H1 (cell line): ENCODE data around the gene ZNF362. TPM values are rescaled to one million over a fixed set of nuclear protein-coding genes. Genes with fewer than 3 reads are reported as not detected.

Source experiments
- CTCF ChIA-PET: fragments of 300-600 bp; sonication (Branson Sonifier 250); formaldehyde crosslinking; loops from one replicate; lab custom pipeline; 2021; ENCODE audit not compliant: partially characterized antibody; lab: Charles Lee
- POLR2A ChIA-PET: fragments of 300-600 bp; sonication (Branson Sonifier 250); formaldehyde crosslinking; loops from one replicate; lab custom pipeline; 2021; ENCODE audit warnings: inconsistent platforms; ENCODE audit not compliant: partially characterized antibody; lab: Charles Lee
- DNase-seq, 2 experiments: peaks; one replicate each; pipeline versions ENCODE4 v3.0.0 to v3.0.0-alpha.2; 2010 to 2022; ENCODE audit warnings: low spot score in 2 of 2, low read depth in 1 of 2, mixed read lengths in 1 of 2
- FAIRE-seq: peaks from 2 replicates; lab custom pipeline; 2011; peaks lifted over from hg19 to GRCh38; lab: Jason Lieb, UNC
- H2AFZ ChIP-seq: 2 replicates; pipeline ENCODE4 v1.8.1; 2012; ENCODE audit warnings: low read length, inconsistent platforms
- H2AK5ac ChIP-seq: 2 replicates; pipeline ENCODE4 v1.6.1; 2013; ENCODE audit warnings: low read depth, low read length
- H2BK120ac ChIP-seq: replicated peaks from 2 replicates; pipeline ENCODE3; 2013; ENCODE audit warnings: low read depth, low read length, inconsistent platforms
- H2BK12ac ChIP-seq: 2 replicates; pipeline ENCODE4 v1.6.1; 2013; ENCODE audit warnings: low read depth, low read length
- H2BK15ac ChIP-seq: 2 replicates; pipeline ENCODE4 v1.6.1; 2013; ENCODE audit warnings: low read length
- H2BK20ac ChIP-seq: 2 replicates; pipeline ENCODE4 v1.6.1; 2013; ENCODE audit warnings: low read length
- H2BK5ac ChIP-seq: 2 replicates; pipeline ENCODE4 v1.6.1; 2013; ENCODE audit warnings: low read depth, low read length
- H3K14ac ChIP-seq: 2 replicates; pipeline ENCODE4 v1.6.1; 2013; ENCODE audit warnings: inconsistent platforms; ENCODE audit not compliant: insufficient read length
- H3K18ac ChIP-seq: 2 replicates; pipeline ENCODE4 v1.6.1; 2013; ENCODE audit warnings: low read length; ENCODE audit errors: extremely low read depth
- H3K23ac ChIP-seq: 2 replicates; pipeline ENCODE4 v1.6.1; 2013; ENCODE audit warnings: inconsistent platforms; ENCODE audit not compliant: insufficient read length
- H3K23me2 ChIP-seq: 2 replicates; pipeline ENCODE4 v1.6.1; 2013; ENCODE audit warnings: low read depth, low read length
- H3K27ac ChIP-seq: 2 replicates; pipeline ENCODE4 v1.6.1; 2011; ENCODE audit warnings: low read depth, low read length, inconsistent platforms
- H3K27me3 ChIP-seq, 4 experiments: replicated peaks in 1 of 4; 1 replicate in 1 of 4; 2 replicates in 3 of 4; pipeline versions ENCODE4 v1.6.1 to v1.8.1; 2011 to 2013; ENCODE audit warnings: low read length in 3 of 4, mild to moderate bottlenecking in 3 of 4, inconsistent platforms in 2 of 4, mixed read lengths in 2 of 4, moderate library complexity in 1 of 4; ENCODE audit not compliant: control insufficient read depth in 3 of 4, insufficient read depth in 3 of 4; ENCODE audit errors: extremely low read depth in 1 of 4
- H3K36me3 ChIP-seq, 4 experiments: 2 replicates each; pipeline versions ENCODE4 v1.6.1 to v1.8.1; 2011 to 2013; ENCODE audit warnings: mild to moderate bottlenecking in 4 of 4, low read length in 3 of 4, moderate library complexity in 2 of 4, control low read depth in 1 of 4, inconsistent platforms in 1 of 4; ENCODE audit not compliant: insufficient read depth in 4 of 4, control insufficient read depth in 2 of 4
- H3K4ac ChIP-seq: replicated peaks from 2 replicates; pipeline ENCODE3; 2013; ENCODE audit warnings: low read length, low read depth, mixed read lengths, inconsistent platforms; ENCODE audit not compliant: insufficient read length
- H3K4me1 ChIP-seq, 4 experiments: replicated peaks in 1 of 4; 1 replicate in 1 of 4; 2 replicates in 3 of 4; pipeline versions ENCODE4 v1.6.1 to v1.8.1; 2011 to 2013; ENCODE audit warnings: low read length in 3 of 4, inconsistent platforms in 2 of 4, mixed read lengths in 1 of 4; ENCODE audit not compliant: insufficient read depth in 4 of 4, control insufficient read depth in 3 of 4
- H3K4me2 ChIP-seq, 2 experiments: 2 replicates each; pipeline versions ENCODE4 v1.6.1 to v1.8.1; 2011 to 2013; ENCODE audit warnings: low read depth in 2 of 2, low read length in 2 of 2, control low read depth in 1 of 2, inconsistent platforms in 1 of 2, mild to moderate bottlenecking in 1 of 2; ENCODE audit not compliant: insufficient read depth in 1 of 2
- H3K4me3 ChIP-seq, 4 experiments: fragments of 200-600, 300-600 bp in 1 of 4; sonication (generic), shearing (Covaris generic), sonication (Bioruptor Twin) in 1 of 4; 2 replicates each; pipeline versions ENCODE4 v1.5.1 to v1.8.1; 2011 to 2016; ENCODE audit warnings: low read length in 4 of 4, low read depth in 3 of 4, control low read depth in 2 of 4, inconsistent platforms in 2 of 4, mild to moderate bottlenecking in 2 of 4, mixed read lengths in 1 of 4, moderate library complexity in 1 of 4; ENCODE audit not compliant: insufficient read depth in 2 of 4; ENCODE audit errors: extremely low read depth in 1 of 4
- H3K56ac ChIP-seq: replicated peaks from 2 replicates; pipeline ENCODE3; 2013; ENCODE audit warnings: low read depth, mild to moderate bottlenecking, mixed read lengths, low read length, inconsistent platforms; ENCODE audit not compliant: insufficient read length
- H3K79me1 ChIP-seq: 2 replicates; pipeline ENCODE4 v1.6.1; 2013; ENCODE audit warnings: low read depth, low read length, control low read depth
- H3K79me2 ChIP-seq, 2 experiments: 2 replicates each; pipeline versions ENCODE4 v1.6.1 to v1.8.1; 2012 to 2013; ENCODE audit warnings: low read length in 2 of 2, mild to moderate bottlenecking in 2 of 2, inconsistent platforms in 1 of 2; ENCODE audit not compliant: insufficient read depth in 2 of 2, control insufficient read depth in 1 of 2
- H3K9ac ChIP-seq, 4 experiments: replicated peaks in 1 of 4; 1 replicate in 1 of 4; 2 replicates in 3 of 4; pipeline versions ENCODE4 v1.6.1 to v1.8.1; 2011 to 2013; ENCODE audit warnings: low read depth in 3 of 4, low read length in 3 of 4, control low read depth in 2 of 4, mild to moderate bottlenecking in 2 of 4, moderate library complexity in 2 of 4, inconsistent platforms in 1 of 4; ENCODE audit errors: extremely low read depth in 1 of 4
- H3K9me3 ChIP-seq, 2 experiments: 2 replicates each; pipeline versions ENCODE4 v1.6.1 to v1.8.1; 2012 to 2013; ENCODE audit warnings: mild to moderate bottlenecking in 2 of 2, moderate library complexity in 2 of 2, control low read depth in 1 of 2, inconsistent platforms in 1 of 2, low read depth in 1 of 2, low read length in 1 of 2, mixed read lengths in 1 of 2; ENCODE audit not compliant: insufficient read depth in 2 of 2
- H4K20me1 ChIP-seq, 2 experiments: replicated peaks in 1 of 2; 2 replicates each; pipeline versions ENCODE3 to v1.8.1; 2011 to 2013; ENCODE audit warnings: inconsistent platforms in 2 of 2, low read length in 2 of 2, mild to moderate bottlenecking in 1 of 2; ENCODE audit not compliant: insufficient read depth in 2 of 2, control insufficient read depth in 1 of 2
- H4K5ac ChIP-seq: 2 replicates; pipeline ENCODE4 v1.6.1; 2013; ENCODE audit warnings: low read length, low read depth, mixed read lengths, inconsistent platforms; ENCODE audit not compliant: insufficient read length
- H4K8ac ChIP-seq: 2 replicates; pipeline ENCODE4 v1.8.0; 2013; ENCODE audit warnings: mild to moderate bottlenecking, moderate library complexity, low read length, inconsistent platforms; ENCODE audit not compliant: insufficient read depth; ENCODE audit errors: extremely low read depth
- H4K91ac ChIP-seq: replicated peaks from 2 replicates; pipeline ENCODE3; 2013; ENCODE audit warnings: low read length, mixed read lengths, inconsistent platforms; ENCODE audit not compliant: insufficient read length
- ATF3 ChIP-seq: IDR thresholded peaks from 2 replicates; pipeline ENCODE4 v1.6.1; 2011; ENCODE audit warnings: low read depth, mild to moderate bottlenecking, low read length; ENCODE audit not compliant: insufficient read depth
- CTCF ChIP-seq, 3 experiments: IDR thresholded peaks; 1 replicate in 2 of 3; 2 replicates in 1 of 3; pipeline versions ENCODE4 v1.5.1 to v1.6.1; 2011; ENCODE audit warnings: low read length in 3 of 3, mild to moderate bottlenecking in 3 of 3, inconsistent platforms in 2 of 3, low read depth in 1 of 3, moderate library complexity in 1 of 3; ENCODE audit not compliant: insufficient read depth in 1 of 3; ENCODE audit errors: control extremely low read depth in 1 of 3
- GABPA ChIP-seq: IDR thresholded peaks from 2 replicates; pipeline ENCODE4 v1.6.1; 2011; ENCODE audit warnings: mild to moderate bottlenecking, low read length, moderate library complexity, borderline replicate concordance; ENCODE audit not compliant: insufficient read depth
- KDM1A ChIP-seq: fragments of 200-600, 300-600 bp; sonication (generic); IDR thresholded peaks from 2 replicates; pipeline ENCODE4 v1.7.1; 2016; ENCODE audit warnings: mild to moderate bottlenecking, low read length, borderline replicate concordance
- POLR2AphosphoS5 ChIP-seq: IDR thresholded peaks from 2 replicates; pipeline ENCODE4 v1.6.1; 2011; ENCODE audit warnings: low read depth, low read length
- RBBP5 ChIP-seq: IDR thresholded peaks from 2 replicates; pipeline ENCODE4 v1.7.1; 2012; ENCODE audit warnings: low read depth, mild to moderate bottlenecking, inconsistent platforms, low read length, moderate library complexity, borderline replicate concordance
- RFX5 ChIP-seq: IDR thresholded peaks from 2 replicates; pipeline ENCODE4 v1.6.1; 2011; ENCODE audit warnings: low read depth, low read length, improper control_type of control experiment, borderline replicate concordance
- RNF2 ChIP-seq: fragments of 200-900, 300-1000 bp; sonication (generic); IDR thresholded peaks from 2 replicates; pipeline ENCODE4 v1.7.1; 2016; ENCODE audit warnings: borderline replicate concordance, low read depth, mild to moderate bottlenecking, antibody characterized with exemption, low read length; ENCODE audit not compliant: poor library complexity, severe bottlenecking; ENCODE audit errors: missing control alignments
- SIN3A ChIP-seq, 2 experiments: IDR thresholded peaks in 1 of 2; conservative IDR thresholded peaks in 1 of 2; 2 replicates each; pipeline ENCODE4 v1.6.1; 2011 to 2012; ENCODE audit warnings: low read length in 2 of 2, improper control_type of control experiment in 1 of 2, low read depth in 1 of 2, mild to moderate bottlenecking in 1 of 2
- WGBS, 2 experiments: shearing (Covaris generic) in 1 of 2; methylation state at CpG; one replicate each; pipeline versions ENCODE4 v1.1.6 to v1.1.7; 2013 to 2015; ENCODE audit warnings: low lambda C conversion rate in 2 of 2, mixed read lengths in 2 of 2, inconsistent platforms in 1 of 2, low coverage in 1 of 2, missing lambda C conversion rate in 1 of 2; ENCODE audit not compliant: insufficient replicate concordance in 2 of 2, insufficient coverage in 1 of 2, insufficient read length in 1 of 2; ENCODE audit errors: extremely low coverage in 1 of 2, missing lambda C conversion rate in 1 of 2; 5-methylcytosine and 5-hydroxymethylcytosine counted together
- polyA plus RNA-seq, 7 experiments: library from polyadenylated mRNA; depleted of rRNA in 3 of 7; stranded (reverse) in 5 of 7; unstranded in 2 of 7; fragments of >200 nt in 5 of 7; fragments of 200-250 nt in 2 of 7; gene quantifications; 1 replicate in 5 of 7; 2 replicates in 1 of 7; 4 replicates in 1 of 7; pipeline versions ENCODE4 v1.2.1 to v1.2.3, GENCODE V29; 2011 to 2013; ENCODE audit warnings: missing spikeins in 2 of 7, mixed read lengths in 2 of 7
- total RNA-seq: library from RNA; stranded (reverse); fragmentation: NEBNext Ultra II Directional; extraction: Animal tissue kit (Norgen Biotek cat#: 25700); gene quantifications from 2 replicates; pipeline ENCODE4 v1.2.1, GENCODE V29; 2021

ZNF362 gene
- total and polyA plus RNA-seq, 2 of the 8 experiments (the other 6 are each of a cell fraction or from before 2014, with no cell fraction given) = 24.2 to 27.8 TPM

GRCh38 chr1:33228935-33229487 lies 27.3 kb upstream of the ZNF362 start:
- Histone ChIP-seq H3K9ac (no peak overlapping the region), H2BK12ac (no peak overlapping the region), H3K4me3 (no peak overlapping the region), H3K4ac (no peak overlapping the region), H3K4me1 (no peaks in the 10 kb centered on the region; a peak in 1 of 7 replicates), H3K27ac (no peak overlapping the region), H4K91ac (no peak overlapping the region), H2AFZ (no peak overlapping the region), H3K4me2 (no peak overlapping the region), H3K23ac (no peak overlapping the region), H2BK5ac (no peak overlapping the region), H3K36me3 (no peaks in the 10 kb centered on the region), H2BK15ac (no peak overlapping the region), H2AK5ac (no peak overlapping the region), H3K9me3 (no peaks in the 10 kb centered on the region), H2BK20ac (no peak overlapping the region), H4K5ac (no peak overlapping the region), H2BK120ac (no peak overlapping the region), H3K56ac (no peak overlapping the region), H3K14ac (no peak overlapping the region), H3K23me2 (no peaks in the 10 kb centered on the region), H3K79me1 (no peaks in the 10 kb centered on the region), H3K79me2 (no peaks in the 10 kb centered on the region), H4K8ac (no peak overlapping the region), H4K20me1 (no peaks in the 10 kb centered on the region), H3K27me3 (no peaks in the 10 kb centered on the region), H3K18ac (no peak overlapping the region; the same call in 1 of the 2 replicates)
- WGBS, 2 experiments = 79% methylated on average over 4 of the region's 5 CpGs; no CpG with 5 or more reads in 1 of the 2 experiments
- CTCF ChIA-PET = interaction anchor here (0.6 to 1.6 kb wide), 4 partner anchors 15 to 213 kb away, joined by 3 to 4 read pairs (median 3); no protein-coding TSS in a partner anchor
- POLR2A ChIA-PET = no interaction called here
- DNase-seq (no peak), FAIRE-seq (no peak)
- no peak for TF ChIP-seq RBBP5
- TF ChIP-seq CTCF (IDR thresholded peaks at IDR 0.05; ENCODE audit: control extremely low read depth in 1 of 3, insufficient read depth in 1 of 3, low read depth in 1 of 3, low read length in 3 of 3) = no peak
- no peak for TF ChIP-seq RFX5
- TF ChIP-seq POLR2AphosphoS5 = no peak
- TF ChIP-seq GABPA = no peak
- no peak for TF ChIP-seq ATF3
- TF ChIP-seq SIN3A (conservative IDR thresholded peaks at IDR 0.05 in 1 of 2, IDR thresholded peaks at IDR 0.05 in 1 of 2; ENCODE audit: low read depth in 1 of 2, low read length in 2 of 2) = no peak
- TF ChIP-seq RNF2 = no peak
- no peak for TF ChIP-seq KDM1A
